ENCODE data around the gene SPATS2L.

DNA sequence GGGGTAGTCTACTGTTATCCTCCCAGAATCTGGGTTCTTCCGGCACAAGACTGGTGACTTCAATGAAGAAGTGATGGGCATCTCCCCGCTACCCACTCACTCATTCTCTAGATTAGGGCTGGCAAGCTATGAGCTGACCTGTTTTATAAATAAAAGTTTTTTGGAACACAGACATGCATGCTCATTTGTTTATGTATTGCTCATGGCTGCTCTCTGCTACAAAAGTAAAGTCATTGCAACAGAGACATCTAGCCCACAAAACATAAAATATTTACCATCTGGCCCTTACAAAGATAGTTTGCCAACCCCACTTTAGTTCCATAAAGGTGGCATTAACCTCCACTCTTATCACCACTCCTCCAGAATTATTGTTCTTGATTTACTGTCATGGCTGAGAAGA is 39.1 kb upstream of the SPATS2L start:
- TF ChIP-seq, protein P1, sequence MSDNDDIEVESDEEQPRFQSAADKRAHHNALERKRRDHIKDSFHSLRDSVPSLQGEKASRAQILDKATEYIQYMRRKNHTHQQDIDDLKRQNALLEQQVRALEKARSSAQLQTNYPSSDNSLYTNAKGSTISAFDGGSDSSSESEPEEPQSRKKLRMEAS (IDR thresholded peaks at IDR 0.05; ENCODE audit: low read depth) = no peak
- no peak for TF ChIP-seq RAD21 (IDR thresholded peaks at IDR 0.05; ENCODE audit: low read length)
- TF ChIP-seq, protein P2, sequence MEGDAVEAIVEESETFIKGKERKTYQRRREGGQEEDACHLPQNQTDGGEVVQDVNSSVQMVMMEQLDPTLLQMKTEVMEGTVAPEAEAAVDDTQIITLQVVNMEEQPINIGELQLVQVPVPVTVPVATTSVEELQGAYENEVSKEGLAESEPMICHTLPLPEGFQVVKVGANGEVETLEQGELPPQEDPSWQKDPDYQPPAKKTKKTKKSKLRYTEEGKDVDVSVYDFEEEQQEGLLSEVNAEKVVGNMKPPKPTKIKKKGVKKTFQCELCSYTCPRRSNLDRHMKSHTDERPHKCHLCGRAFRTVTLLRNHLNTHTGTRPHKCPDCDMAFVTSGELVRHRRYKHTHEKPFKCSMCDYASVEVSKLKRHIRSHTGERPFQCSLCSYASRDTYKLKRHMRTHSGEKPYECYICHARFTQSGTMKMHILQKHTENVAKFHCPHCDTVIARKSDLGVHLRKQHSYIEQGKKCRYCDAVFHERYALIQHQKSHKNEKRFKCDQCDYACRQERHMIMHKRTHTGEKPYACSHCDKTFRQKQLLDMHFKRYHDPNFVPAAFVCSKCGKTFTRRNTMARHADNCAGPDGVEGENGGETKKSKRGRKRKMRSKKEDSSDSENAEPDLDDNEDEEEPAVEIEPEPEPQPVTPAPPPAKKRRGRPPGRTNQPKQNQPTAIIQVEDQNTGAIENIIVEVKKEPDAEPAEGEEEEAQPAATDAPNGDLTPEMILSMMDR (IDR thresholded peaks at IDR 0.05) = no peak
- TF ChIP-seq, protein P3, sequence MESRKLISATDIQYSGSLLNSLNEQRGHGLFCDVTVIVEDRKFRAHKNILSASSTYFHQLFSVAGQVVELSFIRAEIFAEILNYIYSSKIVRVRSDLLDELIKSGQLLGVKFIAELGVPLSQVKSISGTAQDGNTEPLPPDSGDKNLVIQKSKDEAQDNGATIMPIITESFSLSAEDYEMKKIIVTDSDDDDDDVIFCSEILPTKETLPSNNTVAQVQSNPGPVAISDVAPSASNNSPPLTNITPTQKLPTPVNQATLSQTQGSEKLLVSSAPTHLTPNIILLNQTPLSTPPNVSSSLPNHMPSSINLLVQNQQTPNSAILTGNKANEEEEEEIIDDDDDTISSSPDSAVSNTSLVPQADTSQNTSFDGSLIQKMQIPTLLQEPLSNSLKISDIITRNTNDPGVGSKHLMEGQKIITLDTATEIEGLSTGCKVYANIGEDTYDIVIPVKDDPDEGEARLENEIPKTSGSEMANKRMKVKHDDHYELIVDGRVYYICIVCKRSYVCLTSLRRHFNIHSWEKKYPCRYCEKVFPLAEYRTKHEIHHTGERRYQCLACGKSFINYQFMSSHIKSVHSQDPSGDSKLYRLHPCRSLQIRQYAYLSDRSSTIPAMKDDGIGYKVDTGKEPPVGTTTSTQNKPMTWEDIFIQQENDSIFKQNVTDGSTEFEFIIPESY (IDR thresholded peaks at IDR 0.05; ENCODE audit: borderline replicate concordance, low read depth) = no peak
- TF ChIP-seq, protein P4, sequence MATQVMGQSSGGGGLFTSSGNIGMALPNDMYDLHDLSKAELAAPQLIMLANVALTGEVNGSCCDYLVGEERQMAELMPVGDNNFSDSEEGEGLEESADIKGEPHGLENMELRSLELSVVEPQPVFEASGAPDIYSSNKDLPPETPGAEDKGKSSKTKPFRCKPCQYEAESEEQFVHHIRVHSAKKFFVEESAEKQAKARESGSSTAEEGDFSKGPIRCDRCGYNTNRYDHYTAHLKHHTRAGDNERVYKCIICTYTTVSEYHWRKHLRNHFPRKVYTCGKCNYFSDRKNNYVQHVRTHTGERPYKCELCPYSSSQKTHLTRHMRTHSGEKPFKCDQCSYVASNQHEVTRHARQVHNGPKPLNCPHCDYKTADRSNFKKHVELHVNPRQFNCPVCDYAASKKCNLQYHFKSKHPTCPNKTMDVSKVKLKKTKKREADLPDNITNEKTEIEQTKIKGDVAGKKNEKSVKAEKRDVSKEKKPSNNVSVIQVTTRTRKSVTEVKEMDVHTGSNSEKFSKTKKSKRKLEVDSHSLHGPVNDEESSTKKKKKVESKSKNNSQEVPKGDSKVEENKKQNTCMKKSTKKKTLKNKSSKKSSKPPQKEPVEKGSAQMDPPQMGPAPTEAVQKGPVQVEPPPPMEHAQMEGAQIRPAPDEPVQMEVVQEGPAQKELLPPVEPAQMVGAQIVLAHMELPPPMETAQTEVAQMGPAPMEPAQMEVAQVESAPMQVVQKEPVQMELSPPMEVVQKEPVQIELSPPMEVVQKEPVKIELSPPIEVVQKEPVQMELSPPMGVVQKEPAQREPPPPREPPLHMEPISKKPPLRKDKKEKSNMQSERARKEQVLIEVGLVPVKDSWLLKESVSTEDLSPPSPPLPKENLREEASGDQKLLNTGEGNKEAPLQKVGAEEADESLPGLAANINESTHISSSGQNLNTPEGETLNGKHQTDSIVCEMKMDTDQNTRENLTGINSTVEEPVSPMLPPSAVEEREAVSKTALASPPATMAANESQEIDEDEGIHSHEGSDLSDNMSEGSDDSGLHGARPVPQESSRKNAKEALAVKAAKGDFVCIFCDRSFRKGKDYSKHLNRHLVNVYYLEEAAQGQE (IDR thresholded peaks at IDR 0.05; ENCODE audit: low read depth, low read length) = no peak
- TF ChIP-seq, protein P5, sequence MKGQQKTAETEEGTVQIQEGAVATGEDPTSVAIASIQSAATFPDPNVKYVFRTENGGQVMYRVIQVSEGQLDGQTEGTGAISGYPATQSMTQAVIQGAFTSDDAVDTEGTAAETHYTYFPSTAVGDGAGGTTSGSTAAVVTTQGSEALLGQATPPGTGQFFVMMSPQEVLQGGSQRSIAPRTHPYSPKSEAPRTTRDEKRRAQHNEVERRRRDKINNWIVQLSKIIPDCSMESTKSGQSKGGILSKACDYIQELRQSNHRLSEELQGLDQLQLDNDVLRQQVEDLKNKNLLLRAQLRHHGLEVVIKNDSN (IDR thresholded peaks at IDR 0.05; ENCODE audit: borderline replicate concordance, low read depth) = no peak
- TF ChIP-seq EZH2phosphoT487 (IDR thresholded peaks at IDR 0.05; ENCODE audit: borderline replicate concordance, low read depth) = no peak
- TF ChIP-seq TCF12 (IDR thresholded peaks at IDR 0.05) = no peak
- TF ChIP-seq, protein P6, sequence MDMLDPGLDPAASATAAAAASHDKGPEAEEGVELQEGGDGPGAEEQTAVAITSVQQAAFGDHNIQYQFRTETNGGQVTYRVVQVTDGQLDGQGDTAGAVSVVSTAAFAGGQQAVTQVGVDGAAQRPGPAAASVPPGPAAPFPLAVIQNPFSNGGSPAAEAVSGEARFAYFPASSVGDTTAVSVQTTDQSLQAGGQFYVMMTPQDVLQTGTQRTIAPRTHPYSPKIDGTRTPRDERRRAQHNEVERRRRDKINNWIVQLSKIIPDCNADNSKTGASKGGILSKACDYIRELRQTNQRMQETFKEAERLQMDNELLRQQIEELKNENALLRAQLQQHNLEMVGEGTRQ (IDR thresholded peaks at IDR 0.05; ENCODE audit: borderline replicate concordance, low read depth, low read length) = no peak
- TF ChIP-seq POLR2AphosphoS5 (IDR thresholded peaks at IDR 0.05; ENCODE audit: low read depth, low read length) = no peak
- TF ChIP-seq ELF1 (IDR thresholded peaks at IDR 0.05) = no peak
- TF ChIP-seq JUND (IDR thresholded peaks at IDR 0.05) = no peak
